ENCODE measurements around the gene NPTX1.

Gene NPTX1

DNA sequence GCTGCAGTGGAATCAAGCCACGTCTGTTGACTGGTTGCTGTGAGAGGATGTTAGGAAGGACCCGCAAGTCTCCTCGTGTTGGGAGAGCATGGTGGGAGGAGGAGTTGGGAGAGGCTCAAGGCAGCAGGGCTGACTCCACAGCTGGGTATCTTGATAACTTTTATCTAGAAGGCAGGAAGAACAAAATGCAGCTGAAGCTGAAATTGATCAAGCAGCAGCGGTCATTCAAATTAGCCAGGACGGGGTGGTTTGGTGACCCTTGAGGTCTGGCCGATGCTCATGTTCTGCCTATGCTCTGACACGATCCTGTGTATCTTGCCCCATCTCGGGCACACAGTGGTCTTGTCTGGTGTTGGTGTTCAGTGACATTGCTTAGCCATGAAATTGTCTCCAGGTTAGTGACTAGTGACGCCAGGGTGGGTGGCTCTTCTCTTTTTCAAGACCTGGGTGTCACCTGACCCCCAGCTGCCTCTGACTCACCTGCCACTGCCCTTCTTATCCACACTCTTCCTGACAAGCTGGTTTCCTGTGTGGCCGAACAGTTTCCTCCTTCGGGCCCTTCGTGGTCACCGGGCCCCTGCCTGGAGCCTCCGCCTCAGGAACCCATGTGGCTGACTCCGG, 19.1 kb downstream of the NPTX1 start:
- DNase-seq: no peak

GRCh38 chr17:80456465-80457235, 19.8 kb downstream of the NPTX1 start:
- no peak for DNase-seq

- DNase-seq: no peak
Observed at GRCh38 chr17:80455784-80456183, 20.6 kb downstream of the NPTX1 start.

DNA sequence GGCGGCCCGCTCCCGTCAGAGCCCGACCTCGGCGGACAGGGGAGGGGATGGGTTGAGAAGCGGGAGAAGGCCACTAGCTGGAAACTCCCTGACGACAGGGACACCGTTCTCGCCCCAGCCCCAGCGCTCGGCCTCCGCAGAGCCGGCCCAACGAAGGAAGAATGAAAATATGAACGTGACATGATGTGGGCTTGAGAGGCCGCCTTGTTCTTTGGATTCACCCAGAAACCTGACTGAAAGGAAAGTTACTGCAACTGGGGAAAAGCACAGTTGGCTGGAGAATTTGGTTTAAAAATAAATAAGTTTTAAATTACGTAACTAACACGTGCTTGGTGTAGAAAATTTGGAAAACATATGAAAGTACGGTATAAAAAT, 21.1 kb downstream of the NPTX1 start:
- no peak for DNase-seq

DNA sequence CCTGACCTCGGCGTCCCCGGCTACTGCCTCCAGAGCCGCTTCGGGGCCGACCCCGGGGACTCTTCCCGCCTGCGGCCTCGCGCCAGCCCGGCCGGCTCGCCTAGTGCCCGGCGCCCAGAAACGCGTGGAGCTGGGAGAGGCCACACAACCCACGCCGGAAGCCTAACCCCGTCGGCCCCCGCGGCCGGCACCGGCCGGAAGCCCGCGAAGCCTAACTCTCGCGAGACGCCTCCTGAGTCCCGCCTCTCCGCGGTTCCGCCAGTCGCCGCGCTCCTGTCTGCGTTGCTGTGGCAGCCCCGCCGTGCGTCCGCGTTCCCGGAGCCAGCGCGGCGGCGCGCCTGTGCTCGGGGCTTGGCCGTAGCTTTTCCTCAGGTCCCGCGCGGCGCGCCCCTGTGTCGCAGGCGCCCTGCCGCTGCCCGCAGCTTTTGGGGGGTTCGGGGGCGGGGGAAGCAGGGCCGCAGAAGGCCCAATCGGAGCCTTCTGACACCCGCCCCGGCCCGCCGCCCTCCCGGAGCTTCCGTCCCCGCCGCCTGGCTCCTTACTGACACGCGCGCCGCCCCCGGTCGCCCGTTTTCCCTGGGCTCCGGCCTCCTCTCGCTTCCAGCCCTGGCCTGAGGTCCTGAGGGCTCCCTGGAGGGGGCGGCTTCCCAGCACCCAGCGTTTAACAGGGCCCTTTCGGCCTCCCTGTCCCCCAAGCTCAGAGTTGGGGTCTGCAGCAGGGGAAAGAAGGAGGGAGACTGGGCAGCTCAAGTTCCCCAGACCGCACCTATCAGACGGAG, 21.7 kb downstream of the NPTX1 start:
- DNase-seq: peak; percentile 94 to 95

DNA sequence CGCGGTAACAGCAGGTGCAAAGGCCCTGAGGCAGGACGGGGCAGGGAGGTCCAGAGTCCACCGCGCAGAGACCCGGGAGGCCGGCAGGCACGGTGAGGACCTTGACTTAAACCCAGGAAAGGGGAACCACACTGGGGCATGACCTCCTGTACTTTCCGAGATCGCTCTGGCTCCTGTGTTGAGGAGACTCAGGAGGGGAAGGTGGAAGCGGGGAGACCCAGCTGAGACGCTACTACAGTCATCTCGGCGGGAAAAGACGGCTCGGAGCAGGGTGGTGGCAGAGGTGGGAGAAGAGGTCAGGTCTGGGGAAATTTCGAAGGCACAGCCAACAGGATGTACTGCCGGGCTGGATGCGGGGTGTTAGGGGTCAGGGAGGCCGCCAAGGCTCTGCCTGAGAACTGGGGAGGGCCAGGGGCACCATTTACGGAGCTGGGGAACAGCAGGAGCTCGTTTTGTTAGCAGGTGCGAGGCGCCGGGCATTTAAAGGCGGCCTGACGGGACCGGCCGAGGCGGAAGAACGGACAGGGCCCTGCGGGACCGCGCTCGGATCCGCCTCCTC, 22.3 kb downstream of the NPTX1 start:
- no peak for DNase-seq

DNA sequence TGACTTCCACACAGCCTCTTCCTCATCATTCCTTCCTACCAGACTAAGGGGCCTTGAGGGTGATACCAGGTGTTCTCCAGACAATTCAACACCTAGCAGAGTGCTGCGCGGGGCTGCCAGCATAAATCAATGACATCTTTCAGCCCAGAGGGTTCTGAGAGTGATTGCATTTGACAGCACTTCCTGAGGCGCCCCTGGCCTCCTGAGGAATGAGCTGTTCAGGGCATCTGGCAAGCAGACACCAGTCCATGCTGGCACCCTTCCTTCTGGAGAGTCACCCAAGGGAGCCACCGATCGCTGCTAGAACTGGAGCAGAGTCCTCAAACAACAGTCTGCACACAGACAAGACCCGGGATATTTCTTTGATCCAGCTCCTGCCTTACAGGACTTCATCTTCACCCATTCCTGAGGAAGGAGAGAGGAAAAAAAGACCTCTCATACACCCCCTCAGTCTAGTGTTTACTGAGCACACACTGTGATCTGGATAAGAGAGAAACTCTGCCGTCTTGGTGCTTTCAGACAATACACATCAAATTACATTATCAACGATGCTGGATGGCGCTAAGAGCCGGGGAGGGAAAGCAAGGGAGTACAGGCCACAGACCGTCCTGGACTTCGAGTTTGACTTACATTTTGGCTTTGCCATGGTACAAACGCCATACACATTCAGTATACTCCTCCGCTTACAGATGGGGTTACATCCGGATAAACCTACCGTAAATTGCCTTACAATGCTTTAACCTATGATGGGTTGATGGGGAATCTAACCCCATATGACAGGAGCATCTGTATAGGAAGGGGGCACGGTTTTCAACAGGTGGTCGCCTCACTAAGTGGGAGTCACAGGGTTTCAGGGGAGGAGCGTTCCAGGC, 23.0 kb downstream of the NPTX1 start:
- no peak for DNase-seq

DNA sequence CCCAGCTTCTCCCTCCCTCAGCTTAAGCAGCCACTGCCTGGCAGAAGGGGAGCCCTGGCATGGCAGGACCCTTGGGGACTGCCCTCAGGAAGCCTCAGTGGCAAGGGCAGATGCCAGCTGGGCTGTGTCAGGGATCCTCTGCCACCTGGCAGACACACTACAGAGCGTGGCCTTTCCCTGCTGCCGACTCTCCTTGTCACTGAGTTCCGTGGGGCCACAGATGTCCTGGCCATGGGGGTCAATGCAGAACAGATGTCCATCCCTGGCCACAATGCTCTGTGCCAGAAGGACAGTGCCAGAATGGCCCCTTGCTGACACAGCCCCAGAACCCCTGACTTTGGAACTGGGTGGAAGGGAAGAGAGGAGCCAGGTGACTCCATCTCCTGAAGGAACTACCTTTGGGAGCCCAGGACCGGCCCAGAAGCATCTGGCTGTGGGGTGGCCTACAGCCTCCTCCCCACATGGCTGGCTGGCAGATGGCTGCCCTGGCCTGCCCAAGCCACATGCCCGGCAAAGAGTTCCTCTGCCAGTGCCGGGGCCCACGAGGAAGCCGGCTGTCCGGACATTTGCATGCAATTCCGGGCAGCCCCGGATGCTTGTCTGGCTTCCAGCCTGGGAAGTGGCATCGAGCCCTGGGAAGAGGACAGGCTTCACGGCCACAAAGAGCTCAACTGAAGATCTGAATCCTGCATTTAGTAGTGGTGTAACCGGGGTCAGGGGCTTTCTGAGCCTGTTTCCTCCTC, 24.1 kb downstream of the NPTX1 start:
- DNase-seq: no peak

- DNase-seq: no peak
Observed at GRCh38 chr17:80451104-80451775, 25.2 kb downstream of the NPTX1 start.

DNA sequence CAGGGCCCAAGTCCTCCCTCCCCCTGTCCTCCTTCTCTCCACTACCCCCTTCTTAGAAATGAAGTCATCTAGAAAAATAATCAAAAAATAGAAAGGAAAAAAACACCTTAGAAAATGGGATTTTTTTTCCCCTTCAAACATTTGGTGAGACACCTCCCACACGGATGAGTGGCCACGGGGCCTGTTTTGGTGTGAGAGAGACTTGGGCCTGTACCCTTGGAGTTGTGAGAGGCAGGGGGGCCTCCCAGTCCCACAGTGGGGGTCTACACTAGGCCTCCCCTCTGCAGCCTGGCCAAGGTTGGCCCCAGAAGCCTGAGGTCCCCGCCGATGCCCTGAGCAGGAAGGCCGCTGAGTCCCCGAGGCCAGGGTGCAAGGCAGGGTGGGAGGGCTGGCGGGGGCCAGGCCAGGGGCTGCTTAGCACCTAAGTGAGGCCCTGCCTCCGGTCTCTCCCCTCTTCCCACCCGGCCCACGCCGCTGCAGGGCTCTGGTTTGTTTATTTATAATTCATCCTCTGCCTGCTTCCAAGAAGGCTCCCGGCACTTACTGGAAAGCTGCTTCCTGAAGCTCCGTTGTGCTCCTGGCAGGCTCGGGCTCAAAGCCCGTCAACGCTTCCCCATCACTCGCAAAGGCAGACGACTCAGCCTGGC, 26.4 kb downstream of the NPTX1 start:
- no peak for DNase-seq

DNA sequence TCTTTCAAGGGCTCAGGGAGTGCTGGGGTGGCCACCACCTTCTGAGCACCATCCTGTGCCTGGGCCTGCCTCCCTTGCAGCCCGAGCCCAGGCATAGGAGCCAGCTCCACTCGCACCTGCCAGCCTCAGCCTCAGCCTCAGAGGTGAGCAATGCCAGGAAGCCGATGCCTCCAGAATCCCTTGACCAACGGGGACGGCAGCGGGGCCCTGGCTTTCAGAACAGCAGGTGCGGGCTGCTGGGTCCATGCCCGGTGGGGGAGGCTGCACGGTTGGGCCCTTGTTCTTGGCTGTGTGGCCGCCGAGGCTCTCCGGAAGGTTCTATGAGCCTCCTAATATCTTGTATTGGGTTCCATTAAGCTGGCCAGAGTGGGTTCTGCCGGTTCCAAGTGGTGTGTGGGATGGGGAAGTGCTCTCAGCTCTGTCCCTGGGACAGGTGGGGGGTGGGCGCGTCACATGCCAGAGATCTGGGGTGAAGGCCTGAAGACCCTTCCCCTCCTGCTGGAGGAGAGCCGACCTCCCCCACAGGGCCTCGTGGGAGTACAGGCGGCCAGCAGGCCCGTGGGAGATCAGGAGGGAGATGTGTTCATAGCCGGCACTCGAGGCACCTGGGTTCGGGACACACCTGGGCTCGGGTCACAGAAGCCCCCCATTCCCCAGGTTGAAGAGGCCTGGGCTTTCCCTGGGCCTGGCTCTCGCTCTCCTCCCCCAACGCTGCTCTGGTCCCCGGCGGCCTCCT, 27.0 kb downstream of the NPTX1 start:
- DNase-seq: no peak

GRCh38 chr17:80447790-80448189, 28.6 kb downstream of the NPTX1 start:
- DNase-seq: no peak

- DNase-seq: no peak
Observed at GRCh38 chr17:80446645-80447405, 29.6 kb downstream of the NPTX1 start.

DNA sequence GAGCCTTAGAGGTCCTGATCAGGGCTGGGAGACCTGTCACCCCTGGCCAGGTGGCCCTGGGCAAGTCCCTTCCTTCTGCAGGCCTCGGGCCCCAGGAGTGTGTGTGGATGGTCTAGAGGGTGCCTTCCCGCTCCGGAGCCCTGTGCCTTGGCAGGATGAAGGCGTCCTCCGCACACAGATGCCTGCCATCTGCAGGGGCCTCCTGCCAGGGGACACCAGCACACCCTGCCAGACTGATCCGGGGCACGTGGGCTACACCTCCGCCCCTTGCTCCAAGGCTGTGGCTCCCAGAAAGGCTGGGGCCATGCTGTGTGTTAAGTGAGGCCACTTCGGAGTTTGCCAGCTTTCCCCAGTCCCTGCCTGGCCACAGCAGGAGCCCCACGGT, 30.7 kb downstream of the NPTX1 start:
- no peak for DNase-seq

DNA sequence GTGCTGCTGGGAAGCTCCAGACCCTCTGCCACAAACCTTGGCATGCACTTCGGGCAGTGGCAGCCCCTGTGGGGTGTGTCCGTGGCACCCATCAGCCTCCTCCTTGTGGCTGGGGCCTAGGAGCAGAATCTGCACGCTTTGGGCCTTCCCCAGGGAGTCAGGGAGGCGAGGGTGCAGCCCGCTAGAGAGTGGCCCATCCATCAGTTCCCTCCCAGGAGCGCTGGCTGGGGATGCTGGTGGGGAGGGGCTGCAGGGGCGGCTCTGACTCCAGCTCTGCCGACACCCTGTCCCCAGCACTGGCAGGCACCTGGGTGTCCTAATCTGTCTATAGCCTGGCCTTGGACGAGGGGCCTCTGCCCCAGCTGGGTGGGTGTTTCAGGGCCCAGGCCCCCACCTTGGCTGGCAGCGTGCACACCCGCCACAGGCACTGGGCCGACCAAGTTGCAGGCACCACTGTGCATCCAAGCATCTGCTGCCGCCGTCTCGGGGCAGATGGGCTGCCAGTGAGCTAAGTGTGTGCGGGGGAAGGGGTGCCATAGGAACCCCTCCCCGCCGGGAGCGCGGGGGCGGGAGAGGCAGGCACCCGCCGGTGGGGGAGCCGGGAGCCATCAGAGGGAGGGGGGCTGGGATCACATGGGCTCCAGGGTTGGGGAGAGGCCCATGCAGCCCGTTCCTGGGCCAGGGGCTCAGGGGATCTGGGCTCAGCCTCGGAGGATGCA, 31.2 kb downstream of the NPTX1 start:
- no peak for DNase-seq

DNA sequence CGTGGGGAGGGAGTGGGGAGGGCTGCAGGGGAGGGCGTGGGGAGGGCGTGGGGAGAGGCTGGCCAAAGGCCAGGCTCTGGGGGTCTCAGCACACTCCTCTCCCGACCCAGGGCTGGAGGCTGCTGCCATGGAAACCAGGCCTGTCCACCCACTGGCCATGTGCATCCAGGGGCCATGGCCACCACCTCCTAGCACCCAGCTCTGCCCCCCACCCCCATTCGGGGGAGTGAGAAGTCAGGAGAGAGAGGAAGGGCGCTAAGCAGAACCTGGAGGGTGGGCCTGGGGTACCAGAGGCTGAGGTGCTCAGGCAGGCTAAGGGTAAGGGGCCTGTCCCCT, 31.8 kb downstream of the NPTX1 start:
- no peak for DNase-seq

DNA sequence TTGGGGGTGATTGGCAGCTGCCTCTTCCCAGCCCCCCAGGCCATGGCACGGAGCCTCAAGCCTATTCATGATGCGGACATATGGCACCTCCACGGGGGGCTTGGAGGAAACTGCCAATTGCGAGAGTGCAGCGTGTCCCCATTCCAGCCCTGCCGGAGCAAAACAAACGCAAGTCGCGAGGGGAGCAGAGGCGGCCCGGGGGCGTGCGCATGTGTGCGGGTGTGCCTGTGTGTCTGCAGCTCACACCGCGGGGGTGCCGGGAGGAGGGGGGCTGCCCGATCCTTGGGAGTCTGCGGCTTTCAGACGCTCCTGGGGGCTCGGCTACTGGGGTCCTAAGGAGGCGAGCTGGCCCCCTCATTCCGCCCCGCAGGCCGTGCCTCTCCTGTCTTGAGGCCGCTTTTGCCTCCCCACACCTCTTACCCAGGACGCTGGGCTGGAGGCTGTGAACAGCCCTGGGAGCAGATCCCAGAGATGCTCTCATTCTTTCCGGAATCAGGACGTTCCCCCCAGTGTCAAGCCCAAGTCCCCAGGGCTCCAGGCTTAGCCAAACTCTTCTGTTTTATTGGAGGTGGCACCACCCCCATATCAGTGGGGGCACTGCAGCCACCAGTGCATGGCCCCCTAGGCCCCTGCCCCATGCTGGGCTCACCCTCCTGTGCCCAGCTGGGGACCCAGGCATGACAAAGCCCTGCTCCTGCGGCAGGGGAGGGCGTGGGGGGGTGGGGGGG, 32.3 kb downstream of the NPTX1 start:
- DNase-seq: no peak

GRCh38 chr17:80443498-80443897, 32.9 kb downstream of the NPTX1 start:
- DNase-seq: no peak

All from activated CD4-positive, alpha-beta T cell treated with anti-CD3 and anti-CD28 coated beads for 4 hours (primary cell).